ENCODE data around the gene SNTG2. TPM values are rescaled to one million over a fixed set of nuclear protein-coding genes. Genes with fewer than 3 reads are reported as not detected.

The SNTG2 gene
- total and polyA plus RNA-seq, 2 donors (not counting 1 experiment from before 2014, with no cell fraction given) = 0.06 TPM; not detected in 1

DNA sequence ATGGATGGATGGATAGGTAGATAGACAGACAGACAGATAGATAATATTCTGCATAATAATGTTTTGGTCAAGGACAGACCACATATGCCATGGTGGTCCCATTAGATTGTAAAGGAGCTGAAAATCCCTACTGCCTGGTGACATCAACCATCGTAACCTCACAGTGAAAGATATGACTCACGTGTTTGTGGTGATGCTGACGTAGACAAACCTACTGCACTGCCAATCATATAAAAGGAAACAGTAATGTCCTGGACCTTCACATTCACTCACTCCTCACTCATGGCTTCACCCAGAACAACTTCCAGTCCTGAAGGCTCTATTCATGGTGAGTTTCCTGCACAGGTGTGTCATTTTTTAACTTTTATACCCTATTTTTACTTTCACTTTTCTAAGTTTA is 259.7 kb downstream of the SNTG2 start:
- Histone ChIP-seq H3K79me2 (ENCODE audit: control insufficient read depth, insufficient read depth, low read length) (no peaks in the 10 kb centered on the region), H3K27me3 (ENCODE audit: control insufficient read depth, insufficient read depth, low read length) (no peaks in the 10 kb centered on the region), H3K4me3 (replicated peaks in 1 of 4; ENCODE audit: control extremely low read depth in 1 of 4, insufficient read depth in 1 of 4, low read depth in 3 of 4, low read length in 4 of 4) (no peak overlapping the region), H3K9ac (ENCODE audit: insufficient read depth, low read length) (no peak overlapping the region), H3K4me1 (ENCODE audit: control insufficient read depth, extremely low read depth, insufficient read depth, low read length) (no peaks in the 10 kb centered on the region), H4K20me1 (ENCODE audit: control insufficient read depth, extremely low read depth, insufficient read depth, low read length) (no peaks in the 10 kb centered on the region), H3K36me3 (ENCODE audit: control insufficient read depth, insufficient read depth, low read length) (no peaks in the 10 kb centered on the region), H3K27ac (ENCODE audit: insufficient read depth, low read length) (no peak overlapping the region), H3K9me3 (ENCODE audit: control insufficient read depth, insufficient read depth, low read depth, low read length) (no peaks in the 10 kb centered on the region), H3K4me2 (ENCODE audit: extremely low read depth, insufficient read depth, low read length) (no peak overlapping the region), H2AFZ (ENCODE audit: low read length) (no peak overlapping the region)
- TF ChIP-seq, protein P1, sequence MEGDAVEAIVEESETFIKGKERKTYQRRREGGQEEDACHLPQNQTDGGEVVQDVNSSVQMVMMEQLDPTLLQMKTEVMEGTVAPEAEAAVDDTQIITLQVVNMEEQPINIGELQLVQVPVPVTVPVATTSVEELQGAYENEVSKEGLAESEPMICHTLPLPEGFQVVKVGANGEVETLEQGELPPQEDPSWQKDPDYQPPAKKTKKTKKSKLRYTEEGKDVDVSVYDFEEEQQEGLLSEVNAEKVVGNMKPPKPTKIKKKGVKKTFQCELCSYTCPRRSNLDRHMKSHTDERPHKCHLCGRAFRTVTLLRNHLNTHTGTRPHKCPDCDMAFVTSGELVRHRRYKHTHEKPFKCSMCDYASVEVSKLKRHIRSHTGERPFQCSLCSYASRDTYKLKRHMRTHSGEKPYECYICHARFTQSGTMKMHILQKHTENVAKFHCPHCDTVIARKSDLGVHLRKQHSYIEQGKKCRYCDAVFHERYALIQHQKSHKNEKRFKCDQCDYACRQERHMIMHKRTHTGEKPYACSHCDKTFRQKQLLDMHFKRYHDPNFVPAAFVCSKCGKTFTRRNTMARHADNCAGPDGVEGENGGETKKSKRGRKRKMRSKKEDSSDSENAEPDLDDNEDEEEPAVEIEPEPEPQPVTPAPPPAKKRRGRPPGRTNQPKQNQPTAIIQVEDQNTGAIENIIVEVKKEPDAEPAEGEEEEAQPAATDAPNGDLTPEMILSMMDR (conservative IDR thresholded peaks at IDR 0.05 in 1 of 2, IDR thresholded peaks at IDR 0.05 in 1 of 2; ENCODE audit: low read depth in 1 of 2, low read length in 2 of 2) = no peak
- TF ChIP-seq EZH2 (IDR thresholded peaks at IDR 0.05; ENCODE audit: low read length, missing control alignments) = no peak
- DNase-seq (ENCODE audit: low read depth in 2 of 2) = no peak

DNA sequence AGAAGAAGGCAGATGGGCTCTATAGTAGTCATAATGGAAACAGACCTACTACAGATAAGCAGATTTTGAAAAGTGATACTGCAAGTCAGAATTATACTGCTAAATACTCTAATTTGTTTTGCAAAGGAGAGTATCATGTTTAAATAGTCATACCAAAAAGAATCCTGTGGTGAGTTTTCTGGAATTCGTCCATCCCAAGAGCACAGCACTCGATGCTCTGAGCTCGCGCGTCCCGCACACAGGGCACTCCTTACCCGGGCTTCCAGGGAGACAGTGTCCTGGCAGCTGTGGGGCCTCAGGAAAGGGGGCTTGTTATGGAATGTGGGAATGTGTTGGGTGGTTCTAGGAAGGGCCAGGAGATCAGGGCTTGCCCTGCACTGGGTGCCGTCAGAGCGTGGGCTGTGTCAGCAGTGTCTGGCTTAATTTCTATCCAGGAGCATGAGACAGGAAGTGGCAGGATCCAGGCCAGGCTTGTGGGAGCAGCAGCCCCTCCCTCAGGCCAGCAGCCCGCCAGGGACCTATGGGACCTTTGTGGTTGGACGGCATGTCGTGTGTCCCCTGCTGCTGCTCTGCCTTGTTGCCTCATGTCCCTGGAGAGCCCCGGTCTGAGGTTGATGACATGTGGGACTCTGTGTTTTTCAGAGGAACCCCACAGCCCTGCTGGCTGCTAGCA is 269.4 kb downstream of the SNTG2 start:
- Histone ChIP-seq H2AFZ (ENCODE audit: low read length) (no peak overlapping the region), H3K4me3 (replicated peaks in 1 of 4; ENCODE audit: control extremely low read depth in 1 of 4, insufficient read depth in 1 of 4, low read depth in 3 of 4, low read length in 4 of 4) (no peak overlapping the region), H3K27me3 (ENCODE audit: control insufficient read depth, insufficient read depth, low read length) (no peaks in the 10 kb centered on the region), H3K4me1 (ENCODE audit: control insufficient read depth, extremely low read depth, insufficient read depth, low read length) (no peaks in the 10 kb centered on the region), H4K20me1 (ENCODE audit: control insufficient read depth, extremely low read depth, insufficient read depth, low read length) (no peaks in the 10 kb centered on the region), H3K79me2 (ENCODE audit: control insufficient read depth, insufficient read depth, low read length) (no peaks in the 10 kb centered on the region), H3K36me3 (ENCODE audit: control insufficient read depth, insufficient read depth, low read length) (no peaks in the 10 kb centered on the region), H3K9me3 (ENCODE audit: control insufficient read depth, insufficient read depth, low read depth, low read length) (no peaks in the 10 kb centered on the region), H3K9ac (ENCODE audit: insufficient read depth, low read length) (no peak overlapping the region), H3K4me2 (ENCODE audit: extremely low read depth, insufficient read depth, low read length) (no peak overlapping the region), H3K27ac (ENCODE audit: insufficient read depth, low read length) (no peak overlapping the region)
- DNase-seq (ENCODE audit: low read depth in 2 of 2) = peak in 1 of 2 donors; percentile 54
- TF ChIP-seq, protein P1 (conservative IDR thresholded peaks at IDR 0.05 in 1 of 2, IDR thresholded peaks at IDR 0.05 in 1 of 2; ENCODE audit: low read depth in 1 of 2, low read length in 2 of 2) = no peak
- TF ChIP-seq EZH2 (IDR thresholded peaks at IDR 0.05; ENCODE audit: low read length, missing control alignments) = no peak

DNA sequence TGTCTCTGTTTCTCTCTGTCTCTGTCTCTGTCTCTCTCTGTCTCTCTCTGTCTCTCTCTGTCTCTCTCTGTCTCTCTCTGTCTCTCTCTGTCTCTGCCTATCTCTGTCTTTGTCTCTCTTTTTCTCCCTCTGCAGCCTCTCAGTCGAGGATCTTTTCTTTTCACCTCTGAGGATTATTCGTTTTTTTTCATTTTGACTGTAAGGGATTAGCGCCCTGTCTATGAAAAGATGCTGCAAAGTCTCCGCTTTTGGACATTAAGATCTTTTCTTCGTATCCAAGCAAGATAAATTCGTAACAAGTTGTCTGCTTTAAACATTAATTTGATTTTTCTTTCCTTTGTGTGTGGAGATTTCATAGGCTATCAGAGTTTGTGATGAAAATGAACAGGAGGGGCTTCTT is 271.4 kb downstream of the SNTG2 start:
- no peak for DNase-seq (ENCODE audit: low read depth in 2 of 2)
- Histone ChIP-seq H3K9ac (ENCODE audit: insufficient read depth, low read length) (no peak overlapping the region), H3K4me2 (ENCODE audit: extremely low read depth, insufficient read depth, low read length) (no peak overlapping the region), H4K20me1 (ENCODE audit: control insufficient read depth, extremely low read depth, insufficient read depth, low read length) (no peaks in the 10 kb centered on the region), H3K9me3 (ENCODE audit: control insufficient read depth, insufficient read depth, low read depth, low read length) (no peaks in the 10 kb centered on the region), H2AFZ (ENCODE audit: low read length) (no peak overlapping the region), H3K4me3 (replicated peaks in 1 of 4; ENCODE audit: control extremely low read depth in 1 of 4, insufficient read depth in 1 of 4, low read depth in 3 of 4, low read length in 4 of 4) (no peak overlapping the region), H3K4me1 (ENCODE audit: control insufficient read depth, extremely low read depth, insufficient read depth, low read length) (no peaks in the 10 kb centered on the region), H3K27ac (ENCODE audit: insufficient read depth, low read length) (no peak overlapping the region), H3K79me2 (ENCODE audit: control insufficient read depth, insufficient read depth, low read length) (no peaks in the 10 kb centered on the region), H3K27me3 (ENCODE audit: control insufficient read depth, insufficient read depth, low read length) (no peaks in the 10 kb centered on the region), H3K36me3 (ENCODE audit: control insufficient read depth, insufficient read depth, low read length) (no peaks in the 10 kb centered on the region)
- TF ChIP-seq EZH2 (IDR thresholded peaks at IDR 0.05; ENCODE audit: low read length, missing control alignments) = no peak
- TF ChIP-seq, protein P1 (conservative IDR thresholded peaks at IDR 0.05 in 1 of 2, IDR thresholded peaks at IDR 0.05 in 1 of 2; ENCODE audit: low read depth in 1 of 2, low read length in 2 of 2) = no peak
